Neural cell (in vitro differentiated cells): Measurements from ENCODE around the gene PNPLA7. TPM values are rescaled to one million over a fixed set of nuclear protein-coding genes. Genes with fewer than 3 reads are reported as not detected.

Experiments used
- H2AFZ ChIP-seq: fragments of 200-600, 300-800 bp; sonication (generic), shearing (Covaris generic); 2 replicates; pipeline ENCODE4 v1.6.0; 2014; ENCODE audit warnings: low read depth, mild to moderate bottlenecking, antibody characterized with exemption, low read length, moderate library complexity
- H3F3A ChIP-seq: fragments of 200-600 bp; shearing (Covaris generic); 2 replicates; pipeline ENCODE4 v1.6.1; 2016; ENCODE audit warnings: mild to moderate bottlenecking, moderate library complexity, mixed read lengths, antibody characterized with exemption, low read length; ENCODE audit not compliant: insufficient read depth, poor library complexity, severe bottlenecking
- H3K27ac ChIP-seq: fragments of 200-600, 300-800 bp; sonication (generic), shearing (Covaris generic); 2 replicates; pipeline ENCODE4 v1.5.1; 2014; ENCODE audit warnings: mild to moderate bottlenecking, low read length, moderate library complexity
- H3K27me3 ChIP-seq: fragments of 300-800, 200-600 bp; sonication (generic), shearing (Covaris generic); 2 replicates; pipeline ENCODE4 v1.6.0; 2014; ENCODE audit warnings: mild to moderate bottlenecking, low read depth, low read length, moderate library complexity; ENCODE audit not compliant: insufficient read depth
- H3K36me3 ChIP-seq: fragments of 300-800, 200-600 bp; sonication (generic), shearing (Covaris generic); 2 replicates; pipeline ENCODE4 v1.5.1; 2014; ENCODE audit warnings: mild to moderate bottlenecking, antibody characterized with exemption, low read length, moderate library complexity; ENCODE audit not compliant: insufficient read depth
- H3K4me2 ChIP-seq: fragments of 300-800, 200-600 bp; sonication (generic), shearing (Covaris generic); 2 replicates; pipeline ENCODE4 v1.6.0; 2014; ENCODE audit warnings: mild to moderate bottlenecking, low read length
- H3K4me3 ChIP-seq: fragments of 300-800, 200-600 bp; sonication (generic), shearing (Covaris generic); 2 replicates; pipeline ENCODE4 v1.5.1; 2014; ENCODE audit warnings: mild to moderate bottlenecking, low read length, moderate library complexity
- H3K79me2 ChIP-seq: fragments of 200-600 bp; shearing (Covaris generic); replicated peaks from 2 replicates; pipeline ENCODE4 v1.6.0; 2014; ENCODE audit warnings: mild to moderate bottlenecking, low read length, moderate library complexity; ENCODE audit not compliant: insufficient read depth
- H3K9ac ChIP-seq: fragments of 300-800, 200-600 bp; sonication (generic), shearing (Covaris generic); 2 replicates; pipeline ENCODE4 v1.6.1; 2016; ENCODE audit warnings: mild to moderate bottlenecking, low read length, mixed read lengths
- H3K9me2 ChIP-seq: fragments of 200-600 bp; shearing (Covaris generic); 2 replicates; pipeline ENCODE4 v1.6.1; 2016; ENCODE audit warnings: mild to moderate bottlenecking, low read length, mixed read lengths; ENCODE audit not compliant: insufficient read depth
- H3K9me3 ChIP-seq: fragments of 200-600, 300-800 bp; sonication (generic), shearing (Covaris generic); 2 replicates; pipeline ENCODE4 v1.6.1; 2016; ENCODE audit warnings: mild to moderate bottlenecking, mixed run types, low read length, moderate library complexity, mixed read lengths
- H4K20me1 ChIP-seq: fragments of 200-600 bp; shearing (Covaris generic); 2 replicates; pipeline ENCODE4 v1.6.1; 2016; ENCODE audit warnings: mild to moderate bottlenecking, mixed run types; ENCODE audit not compliant: insufficient read depth
- CTCF ChIP-seq: fragments of 450-650 bp; IDR thresholded peaks from 2 replicates; pipeline ENCODE4 v1.5.1; 2014; ENCODE audit warnings: antibody characterized with exemption, mild to moderate bottlenecking, moderate library complexity; ENCODE audit not compliant: poor library complexity, severe bottlenecking
- EP300 ChIP-seq: fragments of 450-650 bp; conservative IDR thresholded peaks from 2 replicates; pipeline ENCODE4 v1.6.1; 2014; ENCODE audit warnings: antibody characterized with exemption, mild to moderate bottlenecking, moderate library complexity; ENCODE audit not compliant: poor library complexity, severe bottlenecking
- EZH2 ChIP-seq: fragments of 200-600, 300-800 bp; shearing (Covaris generic), sonication (generic); IDR thresholded peaks from 2 replicates; pipeline ENCODE4 v1.6.1; 2014; ENCODE audit warnings: antibody characterized with exemption, low read length, borderline replicate concordance, mild to moderate bottlenecking; ENCODE audit not compliant: insufficient read depth, poor library complexity, severe bottlenecking
- MXI1 ChIP-seq: fragments of 450-650 bp; conservative IDR thresholded peaks from 2 replicates; pipeline ENCODE4 v1.6.1; 2014; ENCODE audit warnings: antibody characterized with exemption, mild to moderate bottlenecking; ENCODE audit not compliant: poor library complexity, severe bottlenecking
- POLR2AphosphoS5 ChIP-seq: IDR thresholded peaks from 2 replicates; pipeline ENCODE4 v1.6.1; 2012
- RAD21 ChIP-seq: fragments of 450-650 bp; conservative IDR thresholded peaks from 2 replicates; pipeline ENCODE4 v1.6.1; 2014; ENCODE audit warnings: antibody characterized with exemption, mild to moderate bottlenecking, moderate library complexity
- REST ChIP-seq: IDR thresholded peaks from 2 replicates; pipeline ENCODE4 v1.6.1; 2012; ENCODE audit warnings: borderline replicate concordance
- SMC3 ChIP-seq: fragments of 450-650 bp; conservative IDR thresholded peaks from 2 replicates; pipeline ENCODE4 v1.6.1; 2014; ENCODE audit warnings: antibody characterized with exemption, mild to moderate bottlenecking, moderate library complexity; ENCODE audit not compliant: poor library complexity
- TAF1 ChIP-seq: IDR thresholded peaks from 2 replicates; pipeline ENCODE4 v1.6.1; 2012; ENCODE audit warnings: low read depth
- polyA plus RNA-seq: library from polyadenylated mRNA; depleted of rRNA; stranded (reverse); fragments of >200 nt; gene quantifications from 2 replicates; pipeline ENCODE4 v1.2.3, GENCODE V29; 2014

Gene PNPLA7
- polyA plus RNA-seq, 1 donor from 2014 or later: 0.72 TPM

- Histone ChIP-seq H3K27ac (no peak overlapping the region), H3K4me3 (no peak overlapping the region), H3K9me2 (no peaks in the 10 kb centered on the region), H3K9ac (no peak overlapping the region), H3K36me3 (no peaks in the 10 kb centered on the region), H3K4me2 (no peak overlapping the region), H3K9me3 (no peaks in the 10 kb centered on the region), H2AFZ (no peak overlapping the region), H3F3A (no peaks in the 10 kb centered on the region), H3K27me3 (no peaks in the 10 kb centered on the region), H4K20me1 (no peaks in the 10 kb centered on the region), H3K79me2 (no peaks in the 10 kb centered on the region)
- no peak for TF ChIP-seq EZH2
- no peak for TF ChIP-seq CTCF
- no peak for TF ChIP-seq REST
Observed at GRCh38 chr9:137506702-137507171, 43.5 kb downstream of the PNPLA7 start.

GRCh38 chr9:137506274-137506673 is 43.9 kb downstream of the PNPLA7 start:
- TF ChIP-seq EZH2 (no peak), EP300 (no peak), CTCF (no peak), RAD21 (no peak), SMC3 (no peak), REST (no peak), TAF1 (no peak), MXI1 (no peak), POLR2AphosphoS5 (no peak)
- no peaks in the 10 kb centered on the region for H3K9me3 ChIP-seq
- no peaks in the 10 kb centered on the region for H3K36me3 ChIP-seq
- no peak overlapping the region for H3K4me2 ChIP-seq
- H3K27me3 ChIP-seq: no peaks in the 10 kb centered on the region
- H3F3A ChIP-seq: no peaks in the 10 kb centered on the region
- no peak overlapping the region for H3K9ac ChIP-seq
- H4K20me1 ChIP-seq: no peaks in the 10 kb centered on the region
- H2AFZ ChIP-seq: no peak overlapping the region
- no peaks in the 10 kb centered on the region for H3K79me2 ChIP-seq
- H3K27ac ChIP-seq: no peak overlapping the region
- no peak overlapping the region for H3K4me3 ChIP-seq
- no peaks in the 10 kb centered on the region for H3K9me2 ChIP-seq
